BE2C (cell line): ENCODE results near the gene AP3B1.

Experiments used
- DNase-seq: peaks from one replicate; pipeline ENCODE4 v3.0.0-alpha.2; 2020
- H3K27me3 ChIP-seq: fragments of 250-450 bp; sonication (Bioruptor Pico); 2 replicates; pipeline ENCODE4 v1.5.1; 2020; ENCODE audit warnings: mild to moderate bottlenecking
- H3K36me3 ChIP-seq: fragments of 250-450 bp; sonication (Bioruptor Pico); 2 replicates; pipeline ENCODE4 v1.5.1; 2020; ENCODE audit warnings: mild to moderate bottlenecking
- H3K4me1 ChIP-seq: fragments of 250-450 bp; sonication (Bioruptor Pico); 2 replicates; pipeline ENCODE4 v1.5.1; 2020
- H3K4me3 ChIP-seq: 2 replicates; pipeline ENCODE4 v1.5.1; 2011; ENCODE audit warnings: low read depth, low read length
- H3K9me3 ChIP-seq: fragments of 250-450 bp; sonication (Bioruptor Pico); 2 replicates; pipeline ENCODE4 v1.5.1; 2020
- TF ChIP-seq, protein P1 (sequence below): IDR thresholded peaks from 2 replicates; pipeline ENCODE4 v1.5.1; 2012; ENCODE audit warnings: mild to moderate bottlenecking, low read depth, low read length

The AP3B1 gene

DNA sequence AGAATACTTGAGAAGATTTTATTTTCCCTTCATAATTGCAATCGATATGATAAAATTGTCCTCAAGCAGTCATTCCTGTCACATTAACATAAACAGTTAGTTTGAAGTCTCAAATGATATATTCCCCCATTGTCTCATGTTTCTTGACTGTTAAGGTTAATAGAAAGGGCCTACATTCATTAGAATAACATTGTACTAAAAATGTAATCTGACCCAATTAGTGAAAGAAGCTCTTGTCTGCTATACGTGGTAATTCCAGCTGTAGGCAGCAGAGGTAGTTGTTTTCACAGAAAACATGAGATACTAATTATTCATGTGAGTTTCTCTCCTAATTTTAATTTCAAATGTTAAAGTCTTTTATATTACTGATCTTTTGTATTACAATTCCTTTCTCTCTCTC is 25.9 kb upstream of the AP3B1 start:
- TF ChIP-seq, protein P1, sequence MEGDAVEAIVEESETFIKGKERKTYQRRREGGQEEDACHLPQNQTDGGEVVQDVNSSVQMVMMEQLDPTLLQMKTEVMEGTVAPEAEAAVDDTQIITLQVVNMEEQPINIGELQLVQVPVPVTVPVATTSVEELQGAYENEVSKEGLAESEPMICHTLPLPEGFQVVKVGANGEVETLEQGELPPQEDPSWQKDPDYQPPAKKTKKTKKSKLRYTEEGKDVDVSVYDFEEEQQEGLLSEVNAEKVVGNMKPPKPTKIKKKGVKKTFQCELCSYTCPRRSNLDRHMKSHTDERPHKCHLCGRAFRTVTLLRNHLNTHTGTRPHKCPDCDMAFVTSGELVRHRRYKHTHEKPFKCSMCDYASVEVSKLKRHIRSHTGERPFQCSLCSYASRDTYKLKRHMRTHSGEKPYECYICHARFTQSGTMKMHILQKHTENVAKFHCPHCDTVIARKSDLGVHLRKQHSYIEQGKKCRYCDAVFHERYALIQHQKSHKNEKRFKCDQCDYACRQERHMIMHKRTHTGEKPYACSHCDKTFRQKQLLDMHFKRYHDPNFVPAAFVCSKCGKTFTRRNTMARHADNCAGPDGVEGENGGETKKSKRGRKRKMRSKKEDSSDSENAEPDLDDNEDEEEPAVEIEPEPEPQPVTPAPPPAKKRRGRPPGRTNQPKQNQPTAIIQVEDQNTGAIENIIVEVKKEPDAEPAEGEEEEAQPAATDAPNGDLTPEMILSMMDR, result peak; percentile 75
- peak; percentile 15 for DNase-seq

DNA sequence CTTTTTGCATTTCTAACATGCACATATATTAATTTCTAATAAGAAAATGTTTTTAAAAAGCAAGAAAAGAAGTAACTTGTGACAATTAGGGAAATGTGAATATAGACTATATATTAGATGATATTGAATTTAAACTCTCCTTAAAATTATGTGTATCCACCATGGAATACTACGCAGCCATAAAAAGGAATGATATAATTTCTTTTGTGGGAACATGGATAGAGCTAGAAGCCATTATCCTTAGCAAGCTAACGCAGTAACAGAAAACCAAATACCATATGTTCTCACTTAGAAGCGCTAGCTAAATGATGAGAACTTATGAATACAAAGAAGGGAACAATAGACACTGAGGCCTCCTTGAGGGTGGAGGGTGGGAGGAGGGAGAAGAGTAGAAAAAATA is 23.8 kb upstream of the AP3B1 start:
- Histone ChIP-seq H3K9me3 (no peaks in the 10 kb centered on the region), H3K36me3 (no peaks in the 10 kb centered on the region), H3K4me3 (no peak overlapping the region), H3K27me3 (no peaks in the 10 kb centered on the region), H3K4me1 (no peaks in the 10 kb centered on the region)
- TF ChIP-seq, protein P1, result no peak
- DNase-seq, result no peak

More for the DNA sequence above, 25.9 kb upstream of the AP3B1 start:
- H3K36me3 ChIP-seq, result no peaks in the 10 kb centered on the region
- H3K9me3 ChIP-seq, result no peaks in the 10 kb centered on the region
- no peaks in the 10 kb centered on the region for H3K4me1 ChIP-seq
- no peak overlapping the region for H3K4me3 ChIP-seq
- no peaks in the 10 kb centered on the region for H3K27me3 ChIP-seq

DNA sequence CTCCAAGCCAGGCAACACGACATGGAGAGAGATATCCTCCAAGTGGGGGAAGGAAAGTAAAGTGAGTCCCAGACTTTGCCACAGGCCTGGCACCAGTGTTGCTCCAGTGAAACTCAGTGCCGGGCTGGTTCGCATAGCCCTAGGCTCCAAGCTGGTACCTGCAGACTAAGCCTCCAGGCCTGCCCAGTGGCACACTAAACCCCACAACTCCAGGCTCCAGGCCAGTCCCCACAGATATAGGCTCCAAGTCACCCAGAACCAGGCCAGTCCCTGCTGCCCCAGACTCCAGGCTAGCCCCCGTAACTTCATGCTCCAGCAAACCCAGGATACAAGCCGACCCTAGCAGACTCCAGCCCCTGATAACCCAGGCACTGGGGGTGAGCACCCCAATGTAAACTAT is 23.0 kb upstream of the AP3B1 start:
- no peaks in the 10 kb centered on the region for H3K4me1 ChIP-seq
- DNase-seq, result no peak
- no peak overlapping the region for H3K4me3 ChIP-seq
- no peaks in the 10 kb centered on the region for H3K27me3 ChIP-seq
- no peaks in the 10 kb centered on the region; the same call in 1 of the 2 replicates for H3K9me3 ChIP-seq
- no peaks in the 10 kb centered on the region for H3K36me3 ChIP-seq
- TF ChIP-seq, protein P1, result no peak

DNA sequence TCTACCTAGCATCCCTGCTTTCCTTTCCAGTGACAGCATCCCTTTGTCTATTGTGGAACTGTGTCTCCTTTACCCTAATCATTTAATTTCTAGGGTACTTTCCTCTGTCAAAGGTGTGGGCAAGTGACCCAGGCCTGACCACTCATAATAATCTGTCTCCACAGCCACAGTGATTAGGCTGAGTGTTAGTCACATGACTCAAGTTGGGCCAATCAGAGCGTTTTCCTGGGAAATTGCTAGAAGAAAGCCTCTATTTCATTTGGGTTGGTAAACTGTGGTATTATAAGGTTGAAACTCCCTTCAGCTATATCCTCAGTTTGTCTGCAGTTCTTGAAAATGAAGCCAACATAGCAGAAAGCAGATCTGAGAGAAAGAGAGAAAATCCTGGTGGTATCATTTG is 14.2 kb upstream of the AP3B1 start:
- no peaks in the 10 kb centered on the region for H3K4me1 ChIP-seq

DNA sequence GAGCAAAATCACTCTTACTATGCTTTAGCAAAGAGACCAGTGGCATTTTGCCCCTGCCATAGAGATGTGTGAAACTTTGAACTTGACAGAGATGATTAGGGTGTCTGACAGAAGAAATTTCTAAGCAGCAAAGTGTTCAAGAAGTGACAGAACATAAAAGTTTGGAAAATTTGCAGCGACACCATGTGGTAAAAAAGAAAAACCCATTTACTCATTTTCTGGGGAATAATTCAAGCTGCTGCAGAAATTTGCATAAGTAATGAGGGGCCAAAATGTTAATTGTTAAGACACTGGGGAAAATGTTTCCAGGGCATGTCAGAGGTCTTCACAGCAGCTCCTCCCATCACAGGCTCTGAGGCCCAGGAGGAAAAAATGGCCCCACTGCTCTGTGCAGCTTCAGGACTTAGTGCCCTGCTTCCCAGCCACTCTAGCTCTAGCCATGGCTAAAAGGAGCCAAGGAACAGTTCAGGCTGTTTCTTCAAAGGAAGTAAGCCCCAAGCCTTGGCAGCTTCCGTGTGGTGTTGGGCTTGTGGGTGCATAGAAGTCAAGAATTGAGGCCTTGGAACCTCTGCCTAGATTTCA is 6.1 kb upstream of the AP3B1 start:
- no peak for DNase-seq
- no peaks in the 10 kb centered on the region for H3K9me3 ChIP-seq
- TF ChIP-seq, protein P1, result no peak
- H3K4me3 ChIP-seq, result no peak overlapping the region
- H3K27me3 ChIP-seq, result no peaks in the 10 kb centered on the region
- H3K36me3 ChIP-seq, result no peaks in the 10 kb centered on the region
- H3K4me1 ChIP-seq, result no peaks in the 10 kb centered on the region

More for the DNA sequence above, 14.2 kb upstream of the AP3B1 start:
- H3K9me3 ChIP-seq, result no peaks in the 10 kb centered on the region; the same call in 1 of the 2 replicates
- H3K36me3 ChIP-seq, result no peaks in the 10 kb centered on the region
- H3K27me3 ChIP-seq, result no peaks in the 10 kb centered on the region
- H3K4me3 ChIP-seq, result no peak overlapping the region
- no peak for DNase-seq
- TF ChIP-seq, protein P1, result no peak

DNA sequence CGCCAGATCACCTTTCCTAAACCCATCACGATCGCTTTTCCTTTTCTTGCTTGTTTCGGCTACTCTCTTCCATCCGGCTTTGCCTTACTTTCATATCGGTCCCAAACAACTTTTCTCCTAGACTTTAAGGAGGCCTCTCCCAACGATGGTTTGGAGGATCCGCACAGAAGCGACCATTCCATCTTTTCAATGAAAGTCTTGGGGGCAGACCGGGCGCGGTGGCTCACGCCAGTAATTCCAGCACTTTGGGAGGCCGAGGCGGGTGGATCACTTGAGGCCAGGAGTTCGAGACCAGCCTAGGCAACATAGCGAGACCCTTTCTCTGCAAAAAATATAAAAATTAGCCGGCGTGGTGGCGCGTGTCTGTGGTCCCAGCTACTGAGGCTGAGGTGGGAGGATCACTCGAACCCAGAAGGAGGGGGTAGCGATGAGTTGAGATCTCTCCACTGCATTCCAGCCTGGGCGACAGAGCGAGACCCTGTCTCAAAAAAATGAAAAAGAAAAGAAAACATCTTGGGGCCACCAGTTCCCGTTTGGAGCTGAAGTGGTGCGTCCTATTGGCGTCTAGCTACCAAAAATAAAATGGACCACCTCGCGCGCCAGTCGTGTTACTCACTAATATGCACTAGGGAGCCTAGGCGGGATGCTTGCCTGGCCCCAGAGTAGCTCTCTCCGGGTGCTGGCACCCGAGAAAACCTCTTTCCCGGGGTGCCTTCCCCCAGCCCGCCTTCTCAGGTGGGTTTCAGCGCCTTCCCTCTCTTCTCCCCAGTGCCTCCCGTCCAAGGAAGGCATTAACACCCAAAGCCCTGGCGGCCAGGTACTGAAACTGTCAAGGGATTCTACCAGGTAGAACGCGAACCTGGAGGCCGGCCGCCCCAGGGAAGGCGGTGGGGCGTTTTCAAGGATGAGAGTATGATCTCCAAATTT is 800 bp upstream of the AP3B1 start:
- Histone ChIP-seq H3K27me3 (no peaks in the 10 kb centered on the region), H3K4me1 (no peaks in the 10 kb centered on the region), H3K4me3 (peak overlapping the region; percentile 97), H3K36me3 (no peaks in the 10 kb centered on the region), H3K9me3 (no peaks in the 10 kb centered on the region)
- DNase-seq, result peak; percentile 25
- TF ChIP-seq, protein P1, result peak; percentile 38
